NCI-H446 treated with DMSO at 0.1 percent for 48 hours (cell line): ENCODE results near the gene AUTS2.
A peak's percentile ranks its signal among the peaks of the same experiment; 100 is the strongest.
"Not testable (repeated sequence)": the region's sequence is repeated elsewhere in the genome, so short reads cannot be mapped to it uniquely, and the experiment has no call there.

ENCODE experiments used
- DNase-seq: peaks from one replicate; lab custom pipeline; 2025; lab: John Stamatoyannopoulos, UW

AUTS2 gene

DNA sequence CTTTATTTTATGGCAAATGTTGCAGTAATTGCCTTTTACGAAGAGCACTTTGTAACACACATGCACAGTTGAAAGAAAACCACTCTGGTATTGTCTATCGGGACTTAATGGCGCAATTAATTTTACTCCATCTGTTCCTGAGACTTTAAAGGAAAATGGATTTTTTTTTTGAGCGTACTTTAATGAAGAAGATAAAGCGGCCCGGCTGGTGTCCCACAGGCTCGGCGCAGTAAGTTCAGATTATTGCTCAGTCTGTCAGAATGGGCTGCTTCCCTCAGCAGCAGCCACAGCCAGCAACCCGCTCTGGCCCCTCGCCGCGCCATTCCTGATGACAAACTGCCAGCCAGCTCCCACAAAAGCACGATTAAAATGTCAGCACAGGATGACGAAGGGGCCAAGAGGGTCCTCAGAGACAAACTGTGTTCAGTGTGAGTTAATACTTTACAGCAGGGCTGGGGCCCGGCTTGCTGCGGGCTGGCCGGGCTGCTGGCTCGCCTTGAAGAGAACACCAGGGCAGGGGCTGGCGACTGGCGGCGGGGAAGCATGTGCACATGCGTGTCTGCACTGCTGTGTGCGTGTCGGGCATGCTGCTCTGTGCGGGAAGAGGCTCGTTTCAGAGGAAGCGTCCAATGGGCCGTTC lies 1032.7 kb downstream of the AUTS2 start:
- peak; percentile 80 for DNase-seq

DNA sequence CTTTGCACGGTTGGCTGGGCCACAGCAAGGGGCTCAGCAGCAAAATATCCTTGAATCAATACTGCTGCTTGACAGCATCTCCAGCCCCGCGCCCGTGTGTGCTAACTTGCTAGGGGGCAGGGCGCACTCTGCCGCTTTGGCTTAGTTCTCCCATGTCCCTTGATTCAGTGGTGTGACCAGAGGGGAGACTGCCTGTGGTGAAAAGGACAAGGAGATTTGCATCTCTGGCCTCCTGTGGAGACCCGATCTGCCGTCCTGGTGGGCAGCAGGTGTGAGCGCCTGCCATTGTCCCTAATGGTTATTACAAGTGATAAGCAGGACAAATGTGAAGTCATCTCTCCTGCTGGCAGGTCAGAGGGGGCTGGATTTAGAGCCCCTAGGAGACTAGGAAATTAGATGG lies 1033.4 kb downstream of the AUTS2 start:
- no peak for DNase-seq

DNA sequence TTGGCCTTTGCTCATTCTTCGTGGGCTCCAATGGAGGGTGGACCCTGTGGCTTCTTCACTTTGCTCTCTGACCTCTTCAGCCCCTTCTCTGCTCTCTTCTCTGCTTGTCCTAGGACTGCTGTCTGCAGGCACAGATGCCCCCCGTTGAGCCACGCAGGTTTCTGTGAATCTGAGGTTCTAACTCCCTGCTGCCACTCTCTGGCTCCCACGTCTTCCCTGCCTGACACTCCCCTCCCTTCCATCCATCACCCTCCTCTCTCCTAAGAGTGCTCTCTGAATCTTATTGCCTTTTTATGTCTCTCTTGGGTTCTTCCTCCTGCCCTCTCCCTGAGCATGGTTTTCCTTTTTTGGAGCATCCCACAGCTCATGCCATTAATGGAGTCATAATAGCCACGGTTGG lies 1034.1 kb downstream of the AUTS2 start:
- no peak for DNase-seq

DNA sequence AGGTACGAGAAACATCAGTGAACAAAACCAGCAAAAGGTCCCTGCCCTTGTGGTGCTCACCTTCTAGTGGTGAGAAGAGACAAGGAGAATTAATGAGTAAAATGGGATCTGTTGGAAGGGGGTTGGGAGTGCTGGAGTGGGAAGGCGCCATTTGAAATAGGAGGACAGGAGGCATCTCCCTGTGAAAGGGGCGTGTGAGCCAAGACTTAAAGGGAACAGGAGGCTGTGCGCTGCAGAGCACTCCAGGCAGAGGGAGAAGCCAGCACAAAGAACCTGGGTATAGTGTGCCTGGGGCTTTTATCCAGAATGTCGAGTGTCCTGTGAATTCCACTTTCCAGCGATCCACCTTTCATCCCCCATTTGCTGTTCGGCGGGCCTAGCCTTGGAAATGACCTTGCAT lies 1035.8 kb downstream of the AUTS2 start:
- DNase-seq, result peak; percentile 53

DNA sequence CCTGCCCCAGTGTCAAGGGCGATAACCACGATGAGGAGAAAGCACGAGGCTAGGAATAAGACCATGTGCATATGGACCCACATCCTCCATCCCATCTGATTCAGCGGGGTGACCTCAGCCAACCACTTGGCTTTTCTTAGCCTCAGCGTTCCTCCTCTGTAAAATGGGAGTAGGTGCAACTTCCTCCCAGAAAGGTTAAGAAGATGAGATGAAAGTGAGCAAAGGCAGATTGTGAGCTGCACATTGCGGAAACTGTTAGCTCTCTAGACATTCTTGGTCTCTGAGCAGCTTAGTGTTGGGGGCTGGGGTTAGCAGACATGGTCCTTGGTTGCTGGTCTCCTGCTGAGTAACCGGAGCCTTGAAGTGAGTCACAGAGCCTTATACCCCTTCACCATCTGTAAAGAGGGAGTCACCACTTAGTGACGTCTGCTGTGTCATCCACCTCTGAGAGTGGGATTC lies 1036.4 kb downstream of the AUTS2 start:
- no peak for DNase-seq

DNA sequence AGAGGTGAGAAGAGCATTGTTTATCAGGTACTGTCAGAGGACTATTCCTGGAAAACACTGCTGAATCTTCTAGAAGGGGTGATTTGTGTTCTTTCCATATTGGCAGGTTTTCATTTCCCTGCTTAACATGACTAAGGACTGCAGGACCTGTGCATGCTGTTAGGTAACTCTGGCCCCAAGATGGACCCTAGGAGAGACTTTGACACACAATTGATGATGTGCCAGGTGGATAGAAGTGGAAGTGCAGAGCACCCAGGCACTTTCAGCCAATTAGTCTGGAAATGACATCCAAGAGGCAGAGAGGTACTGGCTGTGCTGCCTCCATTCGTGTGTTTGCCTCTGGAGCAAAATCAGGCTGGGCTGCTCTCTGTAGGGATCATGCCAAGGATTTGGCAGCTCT lies 1037.4 kb downstream of the AUTS2 start:
- DNase-seq, result no peak

DNA sequence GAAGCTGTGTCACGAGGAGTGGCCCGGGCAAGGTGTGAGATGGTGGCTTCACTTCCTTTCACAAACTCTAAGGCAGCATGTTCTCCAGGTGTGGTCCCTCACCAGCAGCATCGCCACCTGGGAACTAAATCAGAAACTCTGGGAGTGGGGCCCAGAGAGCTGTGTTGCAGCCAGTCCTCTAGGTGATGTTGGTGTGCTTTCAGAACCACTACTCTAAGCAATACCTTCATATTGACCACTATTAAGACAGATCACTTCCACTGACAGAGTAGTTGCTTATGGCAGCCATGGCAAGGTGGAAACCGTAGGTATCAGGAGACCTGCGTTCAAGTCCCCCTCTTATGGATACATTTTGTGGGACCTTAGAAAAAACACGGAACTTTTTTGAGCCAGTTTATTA lies 1037.9 kb downstream of the AUTS2 start:
- DNase-seq, result no peak

DNA sequence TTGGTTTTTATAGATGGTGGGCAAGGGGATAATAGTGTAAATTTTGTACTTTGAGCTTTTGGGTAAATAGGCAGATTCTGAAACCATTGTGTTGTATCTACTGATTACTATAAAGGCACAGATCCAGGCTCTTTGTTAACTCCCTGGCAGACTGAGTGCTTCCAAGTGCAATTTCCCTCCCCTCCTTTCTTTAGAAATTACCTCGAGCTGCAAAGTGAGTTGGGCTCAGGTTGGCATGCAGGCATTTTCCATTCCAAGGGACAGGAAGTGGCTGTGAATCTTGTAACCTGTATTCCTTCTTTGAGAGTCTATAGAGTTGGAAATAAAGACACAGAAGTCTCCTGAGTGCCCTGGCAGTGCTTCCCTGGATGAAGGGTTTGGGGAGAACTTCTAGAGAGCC lies 1039.5 kb downstream of the AUTS2 start:
- DNase-seq, result no peak

DNA sequence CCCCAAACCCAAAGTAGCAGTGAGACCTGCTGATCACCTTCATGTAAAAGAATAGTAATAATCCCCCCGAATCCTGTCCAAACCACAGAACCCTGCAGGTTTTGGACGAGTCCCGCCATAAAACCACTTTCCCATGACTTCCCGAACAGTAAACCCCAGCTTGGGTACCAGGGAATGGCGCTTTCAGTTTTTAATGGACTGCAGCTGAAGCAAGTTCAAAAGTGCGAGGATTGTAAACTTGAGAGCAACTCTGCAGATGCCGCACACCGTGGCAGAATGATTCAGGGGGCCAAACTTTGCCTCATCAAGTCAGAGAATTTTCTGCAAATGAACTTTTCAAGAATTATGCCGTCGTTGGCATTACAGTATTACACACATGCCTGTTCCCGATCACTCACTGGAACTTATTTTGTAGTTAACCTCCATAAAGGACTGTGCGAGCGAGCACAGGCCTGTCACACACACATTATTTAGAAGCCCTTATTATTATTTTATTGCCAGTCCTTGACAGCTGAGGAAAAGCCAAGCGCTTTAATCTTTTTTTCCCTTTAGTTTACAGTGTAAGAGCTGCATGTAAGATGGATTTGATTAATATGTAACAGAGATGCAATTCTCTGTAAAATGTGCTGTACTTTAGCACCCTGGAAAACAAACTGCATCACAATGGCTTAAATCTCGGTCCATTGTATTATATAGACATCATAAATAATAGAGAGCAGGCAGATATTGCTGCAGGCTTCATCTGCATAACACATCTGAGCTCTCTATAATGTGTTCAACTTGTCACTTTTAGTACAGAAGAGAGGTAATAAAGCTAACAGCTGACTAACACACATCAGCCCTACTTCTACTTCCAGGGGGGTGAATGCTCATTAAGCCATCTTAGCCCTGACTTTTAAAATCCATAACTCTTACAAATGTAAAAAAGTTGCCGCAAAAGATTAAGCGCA lies 1040.2 kb downstream of the AUTS2 start:
- no peak for DNase-seq

DNA sequence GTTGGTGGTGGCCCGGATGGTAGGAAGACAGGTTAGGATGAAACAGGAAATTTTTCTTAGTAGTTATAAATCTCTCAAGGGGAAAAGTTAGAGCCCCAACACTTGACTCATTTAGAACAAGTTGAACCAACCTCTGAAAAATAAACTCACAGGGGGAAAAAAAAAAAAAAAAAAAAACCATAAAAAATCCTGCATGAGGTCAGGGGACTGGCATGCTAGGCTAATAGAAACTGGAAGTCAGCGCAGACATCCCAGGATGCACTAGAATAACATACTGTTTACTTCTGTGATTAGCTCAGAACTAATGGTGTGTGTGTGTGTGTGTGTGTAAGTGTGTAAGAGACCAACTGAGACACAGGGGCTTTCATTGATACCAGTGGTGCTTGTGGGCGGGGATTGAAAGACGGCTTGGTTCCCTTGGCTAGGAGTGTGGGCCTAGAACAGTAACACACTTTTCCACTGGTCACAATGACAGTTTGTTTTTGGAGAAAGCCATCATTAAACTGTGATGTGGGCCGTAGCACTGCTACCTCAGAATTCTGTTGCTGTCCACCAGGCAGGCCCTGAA lies 1042.1 kb downstream of the AUTS2 start:
- DNase-seq, result no peak

DNA sequence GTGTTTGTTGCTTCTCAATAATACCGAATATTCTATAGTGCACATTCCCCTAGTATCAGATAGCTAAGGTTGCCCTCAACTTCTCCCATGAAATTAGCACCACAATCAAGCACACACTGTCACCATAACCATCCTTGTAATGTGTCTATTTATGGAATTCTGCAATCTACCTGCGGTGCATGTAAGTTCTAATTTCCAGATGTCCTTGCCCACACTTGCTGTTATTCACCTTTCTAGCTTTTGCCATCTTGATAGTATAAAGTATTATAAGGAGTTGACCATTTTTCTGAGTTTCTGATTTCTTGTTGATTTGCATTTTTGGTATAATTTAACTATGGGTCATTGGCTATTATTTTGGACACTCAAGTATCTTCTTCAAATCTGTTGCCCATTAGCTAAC lies 1043.6 kb downstream of the AUTS2 start:
- no peak for DNase-seq

DNA sequence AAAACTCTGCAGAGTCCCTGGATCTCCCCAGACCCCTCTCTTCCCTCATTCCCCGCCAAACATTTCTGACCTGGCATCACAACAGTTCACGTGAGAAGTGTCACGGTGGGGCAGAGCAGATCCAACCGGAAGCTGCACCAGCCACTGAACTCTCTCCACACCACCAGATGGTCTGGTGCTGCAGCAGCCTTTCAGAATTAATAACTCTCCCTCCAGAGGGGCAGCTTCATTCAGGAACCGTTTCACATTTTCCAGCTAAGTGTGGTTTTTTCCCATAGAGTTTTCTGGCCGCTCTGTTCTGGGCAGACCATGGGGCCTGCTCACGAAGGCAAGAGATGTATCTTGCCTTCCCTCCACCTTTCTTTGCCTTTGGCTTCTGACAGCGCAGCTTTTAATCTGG lies 1047.0 kb downstream of the AUTS2 start:
- no peak for DNase-seq

DNA sequence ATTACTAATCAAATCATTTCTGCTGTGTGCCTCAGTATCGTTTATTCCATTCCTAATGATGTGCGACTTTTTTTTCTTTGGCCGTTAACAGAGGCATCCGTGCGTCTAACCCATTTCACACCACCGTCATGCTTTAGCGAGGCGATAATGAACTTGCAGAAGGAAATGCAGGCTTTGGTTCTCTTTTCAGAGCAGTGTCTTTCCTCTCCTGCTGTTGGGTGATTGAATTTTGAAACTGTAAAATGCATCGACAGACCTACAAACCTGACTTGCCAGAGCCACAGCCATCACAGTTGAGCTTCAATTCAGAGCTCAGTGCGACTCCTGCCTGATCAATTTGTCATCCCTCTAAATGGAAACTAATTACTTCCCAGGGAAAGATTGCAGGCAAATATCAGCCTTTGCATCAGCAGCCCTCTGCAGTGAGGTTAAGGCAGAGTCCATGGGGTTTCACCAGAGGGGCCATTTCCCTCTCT lies 1047.6 kb downstream of the AUTS2 start:
- DNase-seq, result no peak

DNA sequence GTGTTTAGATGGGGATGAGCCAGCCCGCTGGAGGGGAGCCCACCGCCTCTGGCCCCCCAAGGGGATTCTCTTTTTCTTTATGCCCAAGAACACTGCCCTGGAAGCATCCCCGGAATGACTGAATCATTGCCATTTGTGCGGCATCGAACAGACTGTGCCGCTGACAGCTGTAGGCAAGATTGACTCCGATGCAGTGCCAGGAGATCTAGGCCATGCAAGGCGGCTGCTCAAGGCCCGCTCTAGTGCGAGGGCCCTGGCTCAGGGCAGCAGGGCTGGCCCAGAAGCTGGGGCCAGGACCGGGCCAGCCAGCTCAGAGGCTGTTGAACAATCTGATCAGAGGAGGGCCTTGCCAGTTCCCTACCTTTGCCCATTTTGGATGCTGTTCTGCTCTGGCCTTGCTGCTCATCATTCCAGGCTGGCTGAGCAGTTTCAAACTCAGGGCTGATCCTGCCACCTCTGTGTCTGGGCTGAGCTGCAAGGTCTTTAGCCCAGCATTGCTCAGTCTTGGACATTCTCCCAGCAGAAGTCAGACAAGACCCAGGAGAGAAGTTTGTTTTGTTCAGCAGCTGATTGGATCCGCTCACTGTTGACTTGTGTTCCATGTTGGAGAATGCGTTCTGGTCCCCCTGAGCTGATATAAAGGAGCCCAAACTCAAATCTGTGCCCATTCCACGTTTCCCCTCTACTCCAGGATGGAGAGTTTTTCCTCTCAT lies 1048.4 kb downstream of the AUTS2 start:
- DNase-seq, result peak; percentile 82

DNA sequence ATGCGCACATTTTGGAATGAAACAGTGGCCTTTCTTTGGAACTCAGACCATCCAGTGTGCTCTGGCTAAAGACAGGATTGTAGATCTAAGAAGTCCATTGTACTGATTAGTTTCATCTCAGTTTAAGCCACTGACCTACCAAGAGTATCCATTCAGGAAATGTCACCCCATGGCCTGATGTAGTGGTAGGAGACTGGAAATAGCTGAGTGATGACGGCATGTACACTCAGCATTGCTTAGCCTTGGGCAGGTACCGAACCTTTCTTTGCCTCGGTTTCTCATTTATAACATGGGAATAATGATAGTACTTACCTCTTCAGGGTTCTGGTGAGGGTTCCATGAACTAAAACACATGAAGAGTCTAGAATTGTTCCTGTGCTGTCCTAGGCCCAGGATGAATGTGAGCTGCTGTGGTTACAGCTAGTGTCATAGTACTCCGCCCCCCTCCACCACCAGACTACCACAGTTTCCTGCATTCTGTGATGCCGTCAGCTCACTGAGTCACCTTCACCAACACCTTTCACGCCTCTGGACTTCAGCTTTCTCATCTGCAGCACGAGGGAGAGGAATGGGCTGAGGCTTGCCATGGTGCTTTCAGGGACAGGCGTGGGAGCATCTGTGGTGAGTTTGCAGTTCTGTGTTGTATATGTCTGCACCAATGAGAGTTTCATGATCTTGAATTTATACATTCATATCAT lies 1049.7 kb downstream of the AUTS2 start:
- DNase-seq, result no peak

DNA sequence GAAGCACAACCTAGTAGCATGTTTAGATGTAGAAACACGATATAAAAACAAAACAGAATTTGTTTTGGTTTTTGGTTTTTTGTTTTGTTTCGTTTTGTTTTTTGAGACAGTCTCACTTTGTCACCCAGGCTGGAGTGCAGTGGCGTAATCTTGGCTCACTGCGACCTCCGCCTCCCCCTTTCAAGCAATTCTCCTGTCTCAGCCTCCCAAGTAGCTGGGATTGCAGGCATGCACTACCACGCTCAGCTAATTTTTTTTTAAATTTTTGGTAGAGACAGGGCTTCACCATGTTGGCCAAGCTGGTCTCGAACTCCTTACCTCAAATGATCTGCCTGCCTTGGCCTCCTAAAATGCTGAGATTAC lies 1050.2 kb downstream of the AUTS2 start:
- DNase-seq, result not testable (repeated sequence)

DNA sequence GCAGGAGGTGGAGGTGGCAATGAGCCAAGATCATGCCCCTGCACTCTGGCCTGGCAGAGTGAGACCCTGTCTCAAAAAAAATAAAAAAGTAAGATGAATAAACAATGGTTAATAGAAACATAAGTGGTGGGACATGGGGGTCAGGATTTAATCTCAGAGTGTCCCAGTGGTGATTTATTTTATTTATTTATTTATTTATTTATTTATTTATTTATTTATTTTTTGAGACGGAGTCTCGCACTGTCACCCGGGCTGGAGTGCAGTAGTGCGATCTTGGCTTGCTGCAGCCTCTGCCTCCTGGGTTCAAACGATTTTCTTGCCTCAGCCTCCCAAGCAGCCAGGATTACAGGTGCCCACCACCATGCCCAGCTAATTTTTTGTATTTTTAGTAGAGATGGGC lies 1051.0 kb downstream of the AUTS2 start:
- DNase-seq, result no peak

DNA sequence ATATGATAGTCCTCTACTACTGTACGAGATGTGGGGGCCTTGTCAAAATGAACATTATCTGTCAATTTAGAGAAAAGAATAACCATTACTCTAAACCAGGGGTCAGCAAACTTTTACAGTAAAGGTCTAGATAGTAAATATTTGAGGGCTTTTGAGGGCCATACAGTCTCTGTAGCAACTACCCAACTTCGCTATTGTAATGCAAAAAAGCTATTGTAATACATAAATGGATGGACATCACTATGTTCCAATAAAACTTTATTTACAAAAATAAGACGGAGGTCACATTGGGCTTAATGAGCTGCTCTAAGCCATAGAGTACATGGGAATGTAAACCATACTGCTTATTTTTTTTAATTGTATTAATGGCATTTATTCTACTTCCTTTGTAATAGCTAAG lies 1055.9 kb downstream of the AUTS2 start:
- no peak for DNase-seq

DNA sequence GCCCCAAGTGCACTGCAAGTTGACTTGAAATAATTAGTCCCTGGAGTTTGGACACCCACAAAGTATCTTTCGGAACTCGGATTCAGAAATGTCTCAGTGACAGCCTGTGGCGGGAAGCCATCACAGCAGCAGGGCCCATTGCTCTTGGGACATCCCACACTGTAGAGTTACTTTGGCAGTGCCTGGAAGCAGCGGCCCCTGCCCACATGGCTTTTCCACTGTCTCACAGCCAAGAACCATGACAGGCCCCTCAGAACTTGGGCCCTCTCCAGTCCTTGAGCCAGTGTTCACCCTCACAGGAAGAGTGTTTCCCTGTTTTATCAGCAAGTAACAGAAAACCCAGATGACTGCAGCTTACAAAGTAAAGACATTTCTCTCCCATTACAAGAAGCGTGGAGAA lies 1056.7 kb downstream of the AUTS2 start:
- peak; percentile 6 for DNase-seq

DNA sequence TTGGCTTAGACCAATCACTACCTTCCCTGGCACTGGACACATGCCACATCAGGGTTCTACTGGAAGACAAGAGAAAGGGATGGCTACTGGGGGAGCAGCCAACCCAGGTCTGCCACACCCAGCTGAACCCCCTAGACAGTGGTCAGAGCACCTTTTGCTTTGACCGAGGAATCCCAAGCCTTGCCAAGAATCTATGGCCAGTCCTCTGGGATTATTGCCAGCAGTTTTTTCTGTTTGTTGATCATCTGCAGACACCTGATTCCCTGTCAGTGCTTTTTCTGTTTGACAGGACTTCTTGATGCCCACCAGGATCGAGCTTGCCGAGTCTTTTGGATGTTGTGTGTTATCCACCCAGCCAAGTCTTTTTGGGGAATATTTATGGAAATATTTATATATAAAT lies 1057.4 kb downstream of the AUTS2 start:
- DNase-seq, result no peak

DNA sequence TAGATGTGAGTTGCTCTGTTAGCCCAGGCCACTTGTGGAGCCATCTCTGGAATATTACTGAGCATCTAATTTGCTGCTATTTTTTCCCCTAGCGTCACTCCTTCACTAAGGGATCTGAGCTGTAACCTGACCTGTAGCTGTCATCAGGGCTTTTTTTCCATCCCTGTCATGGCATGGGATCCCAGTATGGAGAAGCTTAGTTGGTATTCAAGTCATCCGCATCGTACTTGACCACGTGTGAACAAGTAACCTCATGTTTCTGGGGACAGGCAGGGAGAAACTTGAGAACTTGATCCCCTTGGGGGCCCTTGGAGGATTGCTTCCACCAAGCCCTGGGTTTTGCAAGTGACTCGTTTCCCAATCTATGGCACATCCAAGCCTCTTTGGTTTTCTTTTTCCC lies 1059.3 kb downstream of the AUTS2 start:
- DNase-seq, result no peak
